Body of pancreas (tissue), 4 donors: Measurements from ENCODE around the gene SULT1C4.

ENCODE experiments used
- CTCF ChIP-seq, 7 experiments: fragments of 450-650 bp in 4 of 7; fragments of 200-600 bp in 3 of 7; sonication (generic) in 3 of 7; IDR thresholded peaks; one replicate each; pipeline ENCODE4 v1.5.1; 2016 to 2019; ENCODE audit warnings: antibody characterized with exemption in 7 of 7
- POLR2A ChIP-seq, 3 donors: fragments of 450-650 bp; IDR thresholded peaks; one replicate each; pipeline ENCODE4 v1.6.1; 2016; ENCODE audit warnings: antibody characterized with exemption in 3 of 3, mild to moderate bottlenecking in 2 of 3

- TF ChIP-seq CTCF (IDR thresholded peaks at IDR 0.05) (no peak), POLR2A (IDR thresholded peaks at IDR 0.05) (no peak)
Observed at GRCh38 chr2:108360776-108361468, 16.8 kb upstream of the SULT1C4 start.
